ENCODE data around the gene AMPD1.

The AMPD1 gene

DNA sequence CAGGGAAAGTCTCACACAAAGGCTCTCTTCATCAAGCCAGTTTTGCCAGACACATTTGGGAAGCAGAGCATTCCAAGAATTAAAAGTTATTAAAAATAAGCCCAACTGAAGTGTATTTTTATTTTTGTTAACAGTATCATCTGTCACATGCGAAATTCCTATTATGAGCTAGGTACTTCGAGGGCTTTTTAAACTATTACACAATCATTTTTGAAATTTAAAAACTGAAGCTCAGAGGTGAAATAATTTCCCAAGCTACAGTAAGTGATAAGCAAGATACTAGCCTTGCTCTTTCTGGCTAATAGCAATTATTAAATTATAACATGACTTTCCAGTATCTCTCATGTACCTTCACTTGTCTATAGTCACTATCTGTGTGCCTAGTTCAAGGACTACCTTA is 33.2 kb upstream of the AMPD1 start:
- H3K4me3 ChIP-seq (replicated peaks in 1 of 2; ENCODE audit: low read depth in 2 of 2, low read length in 2 of 2) = no peak overlapping the region
- DNase-seq (ENCODE audit: low read depth in 2 of 2) = no peak
- TF ChIP-seq, protein P1, sequence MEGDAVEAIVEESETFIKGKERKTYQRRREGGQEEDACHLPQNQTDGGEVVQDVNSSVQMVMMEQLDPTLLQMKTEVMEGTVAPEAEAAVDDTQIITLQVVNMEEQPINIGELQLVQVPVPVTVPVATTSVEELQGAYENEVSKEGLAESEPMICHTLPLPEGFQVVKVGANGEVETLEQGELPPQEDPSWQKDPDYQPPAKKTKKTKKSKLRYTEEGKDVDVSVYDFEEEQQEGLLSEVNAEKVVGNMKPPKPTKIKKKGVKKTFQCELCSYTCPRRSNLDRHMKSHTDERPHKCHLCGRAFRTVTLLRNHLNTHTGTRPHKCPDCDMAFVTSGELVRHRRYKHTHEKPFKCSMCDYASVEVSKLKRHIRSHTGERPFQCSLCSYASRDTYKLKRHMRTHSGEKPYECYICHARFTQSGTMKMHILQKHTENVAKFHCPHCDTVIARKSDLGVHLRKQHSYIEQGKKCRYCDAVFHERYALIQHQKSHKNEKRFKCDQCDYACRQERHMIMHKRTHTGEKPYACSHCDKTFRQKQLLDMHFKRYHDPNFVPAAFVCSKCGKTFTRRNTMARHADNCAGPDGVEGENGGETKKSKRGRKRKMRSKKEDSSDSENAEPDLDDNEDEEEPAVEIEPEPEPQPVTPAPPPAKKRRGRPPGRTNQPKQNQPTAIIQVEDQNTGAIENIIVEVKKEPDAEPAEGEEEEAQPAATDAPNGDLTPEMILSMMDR (IDR thresholded peaks at IDR 0.05; ENCODE audit: low read depth, low read length) = no peak

DNA sequence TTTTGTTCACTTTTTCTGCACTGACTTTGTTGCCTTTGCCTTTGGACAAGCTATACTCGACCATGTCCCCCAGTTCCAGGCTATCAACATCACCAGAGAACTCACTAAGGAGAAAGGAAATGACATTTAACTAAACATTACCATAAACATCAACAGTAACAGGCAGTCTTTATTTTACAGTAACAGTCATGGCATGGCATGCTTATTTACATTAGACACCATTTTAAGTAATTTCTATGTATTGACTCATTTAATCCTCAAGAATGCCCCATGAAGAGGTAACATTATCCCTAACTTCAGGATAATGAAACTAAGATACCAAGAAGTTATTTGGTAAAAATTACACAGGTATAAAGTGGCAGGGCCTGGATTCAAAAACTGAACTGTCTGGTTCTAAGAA is 29.9 kb upstream of the AMPD1 start:
- TF ChIP-seq, protein P1 (IDR thresholded peaks at IDR 0.05; ENCODE audit: low read depth, low read length) = no peak
- no peak for DNase-seq (ENCODE audit: low read depth in 2 of 2)
- H3K4me3 ChIP-seq (replicated peaks in 1 of 2; ENCODE audit: low read depth in 2 of 2, low read length in 2 of 2) = no peak overlapping the region

DNA sequence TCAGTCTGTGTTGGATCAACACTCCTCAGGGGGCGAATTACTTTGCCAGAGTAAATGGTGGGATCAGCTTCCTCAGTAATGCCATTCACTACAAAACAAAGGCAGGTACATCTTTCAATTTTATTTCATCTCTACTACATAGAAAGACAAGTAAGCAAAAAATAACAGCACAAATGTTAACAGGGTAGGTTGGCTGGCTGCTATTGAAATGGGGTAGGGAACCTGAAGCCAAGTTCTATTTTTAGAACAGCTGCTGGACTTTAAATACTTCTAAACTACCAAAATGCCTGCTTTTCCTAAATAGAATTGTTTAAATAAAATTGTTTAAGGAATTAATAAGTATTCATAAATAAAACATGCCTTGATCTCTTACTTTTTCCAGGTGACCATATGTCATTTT is 28.6 kb upstream of the AMPD1 start:
- DNase-seq (ENCODE audit: low read depth in 2 of 2) = no peak
- H3K4me3 ChIP-seq (replicated peaks in 1 of 2; ENCODE audit: low read depth in 2 of 2, low read length in 2 of 2) = no peak overlapping the region
- TF ChIP-seq, protein P1 (IDR thresholded peaks at IDR 0.05; ENCODE audit: low read depth, low read length) = no peak

DNA sequence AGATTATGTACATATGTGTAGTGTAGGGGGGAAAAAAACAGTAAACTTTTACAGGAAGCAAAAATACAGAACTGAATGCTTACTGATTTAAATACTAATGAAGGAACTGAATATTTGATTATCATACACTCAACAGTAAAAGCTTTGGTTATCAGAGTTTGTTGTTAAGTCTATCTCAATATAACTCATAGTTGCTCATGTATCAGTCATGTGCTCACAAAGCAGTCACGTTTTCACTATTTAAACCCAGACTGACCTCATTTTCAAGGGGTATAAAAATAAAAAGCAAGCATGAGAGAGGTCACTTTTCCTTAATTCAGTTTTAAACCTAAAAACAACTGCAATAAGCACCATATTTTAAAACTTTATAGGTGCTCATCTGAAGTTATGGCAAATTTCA is 28.1 kb upstream of the AMPD1 start:
- H3K4me3 ChIP-seq (replicated peaks in 1 of 2; ENCODE audit: low read depth in 2 of 2, low read length in 2 of 2) = no peak overlapping the region
- TF ChIP-seq, protein P1 (IDR thresholded peaks at IDR 0.05; ENCODE audit: low read depth, low read length) = no peak
- DNase-seq (ENCODE audit: low read depth in 2 of 2) = no peak

DNA sequence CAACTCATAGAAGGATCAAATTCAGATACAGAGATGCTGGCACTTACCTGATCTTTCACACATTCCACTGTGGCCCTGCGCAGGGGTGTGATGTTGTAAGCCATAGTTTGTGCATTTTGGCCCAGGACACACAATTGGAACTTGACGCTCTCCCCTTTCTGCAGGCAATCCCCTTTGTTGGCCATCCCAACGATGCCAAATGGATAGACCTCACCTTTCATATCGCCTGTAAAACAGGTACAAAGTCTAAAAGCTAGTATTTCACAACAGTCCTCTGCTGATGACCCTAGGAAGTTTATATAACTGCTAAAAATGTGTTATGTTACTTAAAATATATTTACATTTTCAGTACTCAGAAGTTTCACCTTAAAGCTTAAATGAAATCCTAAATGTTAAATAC is 25.1 kb upstream of the AMPD1 start:
- H3K4me3 ChIP-seq (replicated peaks in 1 of 2; ENCODE audit: low read depth in 2 of 2, low read length in 2 of 2) = no peak overlapping the region
- DNase-seq (ENCODE audit: low read depth in 2 of 2) = no peak
- TF ChIP-seq, protein P1 (IDR thresholded peaks at IDR 0.05; ENCODE audit: low read depth, low read length) = no peak

DNA sequence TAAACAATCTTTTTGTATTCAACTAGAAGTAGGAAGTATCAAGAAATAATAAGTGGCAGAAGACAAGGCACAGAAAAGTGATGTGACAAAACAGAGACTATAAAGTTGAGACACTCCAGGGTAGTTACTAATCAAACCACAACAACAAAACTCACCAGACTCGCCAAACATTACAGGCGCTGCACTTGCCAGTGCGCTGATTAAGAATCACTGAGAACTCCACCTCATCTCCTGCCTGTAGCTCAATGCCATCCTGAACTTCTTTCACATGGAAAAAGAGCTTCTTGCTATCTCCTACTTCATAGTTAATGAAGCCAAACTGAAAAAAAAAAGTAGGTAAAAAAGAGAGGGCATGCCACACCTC is 24.1 kb upstream of the AMPD1 start:
- TF ChIP-seq, protein P1 (IDR thresholded peaks at IDR 0.05; ENCODE audit: low read depth, low read length) = no peak
- DNase-seq (ENCODE audit: low read depth in 2 of 2) = peak in 1 of 2 donors; percentile 66
- no peak overlapping the region for H3K4me3 ChIP-seq (replicated peaks in 1 of 2; ENCODE audit: low read depth in 2 of 2, low read length in 2 of 2)

DNA sequence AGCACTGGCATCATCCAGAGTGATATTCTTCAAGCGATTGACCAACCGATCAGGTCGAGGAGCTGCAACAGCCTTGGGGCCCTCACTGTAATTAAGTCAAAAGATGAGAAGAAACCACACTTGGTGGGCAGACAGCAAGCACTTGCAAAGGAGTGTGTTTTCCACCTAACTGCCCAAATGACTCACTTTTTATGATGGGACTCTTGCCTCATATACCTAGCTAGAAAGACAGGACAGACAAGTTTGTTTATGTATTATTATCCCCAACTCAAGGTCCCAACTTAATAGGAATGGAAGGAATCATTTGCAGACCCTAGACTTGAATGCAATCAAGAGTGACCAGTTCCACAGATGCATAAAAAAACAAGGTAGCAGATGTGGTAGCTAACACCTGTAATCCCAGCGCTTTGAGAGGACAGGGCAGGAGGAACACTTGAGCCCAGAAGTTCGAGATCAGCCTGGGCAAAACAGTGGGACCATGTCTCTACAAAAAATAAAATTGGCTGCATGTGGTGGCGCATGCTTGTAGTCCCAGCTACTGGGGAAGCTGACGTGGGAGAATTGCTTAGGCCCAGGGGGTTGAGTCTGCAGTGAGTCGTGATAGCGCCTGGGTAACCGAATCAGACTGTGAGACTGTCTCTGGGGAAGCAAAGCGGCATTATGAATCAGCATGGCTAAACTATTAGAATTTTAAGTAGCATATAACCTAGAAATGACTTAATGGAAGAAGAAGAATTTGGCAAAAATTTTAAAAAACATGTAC is 23.5 kb upstream of the AMPD1 start:
- no peak overlapping the region for H3K4me3 ChIP-seq (replicated peaks in 1 of 2; ENCODE audit: low read depth in 2 of 2, low read length in 2 of 2)
- TF ChIP-seq, protein P1 (IDR thresholded peaks at IDR 0.05; ENCODE audit: low read depth, low read length) = no peak
- DNase-seq (ENCODE audit: low read depth in 2 of 2) = peak; percentile 5 to 82

Measured in cardiac fibroblast (primary cell).